CD4-positive, alpha-beta memory T cell (primary cell): ENCODE data around the gene PLA2G5. TPM values are rescaled to one million over a fixed set of nuclear protein-coding genes. Genes with fewer than 3 reads are reported as not detected.
A peak's percentile ranks its signal among the peaks of the same experiment; 100 is the strongest.

Experiments
- CTCF ChIA-PET: fragments of 350-600 bp; sonication (Branson Sonifier 250); formaldehyde crosslinking; loops from one replicate; lab custom pipeline; 2021; ENCODE audit warnings: inconsistent platforms; ENCODE audit not compliant: partially characterized antibody; lab: Charles Lee
- POLR2A ChIA-PET: fragments of 350-600 bp; sonication (Branson Sonifier 250); formaldehyde crosslinking; loops from one replicate; lab custom pipeline; 2021; ENCODE audit not compliant: partially characterized antibody; lab: Charles Lee
- DNase-seq, 5 donors: peaks; one replicate each; pipeline versions ENCODE4 v3.0.0 to v3.0.0-alpha.2; 2020 to 2022; ENCODE audit warnings: mixed read lengths in 1 of 5
- H3K27ac ChIP-seq: one replicate; pipeline ENCODE4 v1.7.0; 2013; ENCODE audit warnings: low read depth, low read length
- H3K27me3 ChIP-seq: 2 replicates; pipeline ENCODE4 v1.7.0; 2013; ENCODE audit warnings: mild to moderate bottlenecking, low read length, moderate library complexity; ENCODE audit not compliant: insufficient read depth
- H3K36me3 ChIP-seq: 2 replicates; pipeline ENCODE4 v1.7.0; 2013; ENCODE audit warnings: mild to moderate bottlenecking, low read length, moderate library complexity; ENCODE audit not compliant: insufficient read depth
- H3K4me1 ChIP-seq: 2 replicates; pipeline ENCODE4 v1.7.0; 2013; ENCODE audit warnings: mild to moderate bottlenecking, low read length, moderate library complexity; ENCODE audit not compliant: insufficient read depth
- H3K4me3 ChIP-seq, 2 donors: one replicate each; pipeline ENCODE4 v1.7.0; 2013; ENCODE audit warnings: low read length in 2 of 2, mild to moderate bottlenecking in 1 of 2
- H3K9me3 ChIP-seq, 2 donors: one replicate each; pipeline ENCODE4 v1.7.0; 2013; ENCODE audit warnings: low read length in 2 of 2, control low read depth in 1 of 2; ENCODE audit not compliant: control insufficient read depth in 1 of 2
- H3K27ac Mint-ChIP-seq, 7 donors: one replicate each; pipeline ENCODE4 v1.8.0; 2020 to 2021; ENCODE audit warnings: mixed read lengths in 7 of 7, mild to moderate bottlenecking in 6 of 7, inconsistent platforms in 3 of 7, moderate library complexity in 3 of 7
- H3K27me3 Mint-ChIP-seq, 2 donors: one replicate each; pipeline ENCODE4 v1.8.0; 2020 to 2021; ENCODE audit warnings: mixed read lengths in 2 of 2
- H3K36me3 Mint-ChIP-seq, 2 donors: one replicate each; pipeline ENCODE4 v1.8.0; 2020 to 2021; ENCODE audit warnings: mixed read lengths in 2 of 2, inconsistent platforms in 1 of 2, mild to moderate bottlenecking in 1 of 2
- H3K4me1 Mint-ChIP-seq, 4 donors: one replicate each; pipeline ENCODE4 v1.8.0; 2020 to 2021; ENCODE audit warnings: mixed read lengths in 4 of 4, mild to moderate bottlenecking in 1 of 4
- H3K4me3 Mint-ChIP-seq, 8 donors: one replicate each; pipeline ENCODE4 v1.8.0; 2020 to 2021; ENCODE audit warnings: mixed read lengths in 8 of 8, mild to moderate bottlenecking in 7 of 8, moderate library complexity in 6 of 8, inconsistent platforms in 3 of 8
- H3K9me3 Mint-ChIP-seq, 8 donors: one replicate each; pipeline ENCODE4 v1.8.0; 2020 to 2021; ENCODE audit warnings: mixed read lengths in 8 of 8, mild to moderate bottlenecking in 5 of 8, inconsistent platforms in 3 of 8, moderate library complexity in 1 of 8
- intact Hi-C: fragments of 100-400 bp; cut with micrococcal nuclease; formaldehyde crosslinking; loops from one replicate; pipeline ENCODE4 v1.15.1; 2023
- polyA plus RNA-seq, 2 donors: library from polyadenylated mRNA; unstranded; fragments of 300-500 nt; fragmentation: Illumina TruSeq; gene quantifications; one replicate each; pipeline ENCODE4 v1.2.3, GENCODE V29; 2021
- total RNA-seq, 2 experiments: library from RNA; stranded (reverse); gene quantifications; one replicate each; pipeline ENCODE4 v1.2.3, GENCODE V29; 2021

PLA2G5 gene
- total and polyA plus RNA-seq, 4 experiments from 2014 or later, result not detected

GRCh38 chr1:20074725-20075171 lies 4.8 kb downstream of the PLA2G5 start:
- H3K9me3 ChIP-seq, result no peaks in the 10 kb centered on the region
- ChIA-PET POLR2A (no interaction called here), CTCF (interaction anchor here (1.0 kb wide), 1 partner anchor 26 kb away, joined by 3 read pairs; no protein-coding TSS in a partner anchor)
- no peak overlapping the region for H3K4me3 ChIP-seq
- no peaks in the 10 kb centered on the region for H3K4me1 ChIP-seq
- Mint-ChIP-seq H3K27me3 (peaks cover 22 to 24% of the 10 kb centered on the region in 2 donors), H3K9me3 (no peaks in the 10 kb centered on the region), H3K27ac (no peak overlapping the region), H3K36me3 (no peaks in the 10 kb centered on the region), H3K4me1 (peaks cover 0 to 7% (median under 1%) of the 10 kb centered on the region in 4 donors), H3K4me3 (no peak overlapping the region)
- DNase-seq, result no peak
- no peaks in the 10 kb centered on the region for H3K27me3 ChIP-seq
- no peaks in the 10 kb centered on the region for H3K36me3 ChIP-seq
- intact Hi-C loops, result no loop called here
- H3K27ac ChIP-seq, result no peak overlapping the region

GRCh38 chr1:20075345-20075744 lies 5.4 kb downstream of the PLA2G5 start:
- POLR2A ChIA-PET, result no interaction called here
- CTCF ChIA-PET, result interaction anchor here (1.0 kb wide), 1 partner anchor 27 kb away, joined by 3 read pairs; no protein-coding TSS in a partner anchor
- H3K27ac Mint-ChIP-seq, result no peak overlapping the region

GRCh38 chr1:20076223-20076622 lies 6.2 kb downstream of the PLA2G5 start:
- Mint-ChIP-seq H3K4me3 (no peak overlapping the region), H3K27ac (no peak overlapping the region), H3K27me3 (peaks cover 24 to 28% of the 10 kb centered on the region in 2 donors), H3K36me3 (no peaks in the 10 kb centered on the region), H3K4me1 (peaks cover 0 to 16% (median 2%) of the 10 kb centered on the region in 4 donors), H3K9me3 (no peaks in the 10 kb centered on the region)
- Histone ChIP-seq H3K4me1 (no peaks in the 10 kb centered on the region), H3K27ac (no peak overlapping the region), H3K27me3 (no peaks in the 10 kb centered on the region), H3K9me3 (no peaks in the 10 kb centered on the region), H3K4me3 (no peak overlapping the region), H3K36me3 (no peaks in the 10 kb centered on the region)
- ChIA-PET CTCF (no interaction called here), POLR2A (no interaction called here)
- DNase-seq, result no peak
- intact Hi-C loops, result no loop called here

More at GRCh38 chr1:20075345-20075744, 5.4 kb downstream of the PLA2G5 start:
- Histone ChIP-seq H3K4me1 (no peaks in the 10 kb centered on the region), H3K4me3 (no peak overlapping the region), H3K36me3 (no peaks in the 10 kb centered on the region), H3K27me3 (no peaks in the 10 kb centered on the region), H3K9me3 (no peaks in the 10 kb centered on the region), H3K27ac (no peak overlapping the region)
- Mint-ChIP-seq H3K36me3 (no peaks in the 10 kb centered on the region), H3K4me1 (peaks cover 0 to 8% (median under 1%) of the 10 kb centered on the region in 4 donors), H3K4me3 (no peak overlapping the region), H3K9me3 (no peaks in the 10 kb centered on the region), H3K27me3 (peaks cover 24 to 25% of the 10 kb centered on the region in 2 donors)
- DNase-seq, result no peak
- intact Hi-C loops, result no loop called here

- Histone ChIP-seq H3K27me3 (no peaks in the 10 kb centered on the region), H3K27ac (no peak overlapping the region), H3K36me3 (no peaks in the 10 kb centered on the region), H3K4me3 (no peak overlapping the region), H3K4me1 (no peaks in the 10 kb centered on the region), H3K9me3 (no peaks in the 10 kb centered on the region)
- ChIA-PET POLR2A (no interaction called here), CTCF (no interaction called here)
- no peak for DNase-seq
- no peaks in the 10 kb centered on the region for H3K36me3 Mint-ChIP-seq
- no peaks in the 10 kb centered on the region for H3K9me3 Mint-ChIP-seq
- peaks cover 24 to 29% of the 10 kb centered on the region in 2 donors for H3K27me3 Mint-ChIP-seq
- H3K4me3 Mint-ChIP-seq, result no peak overlapping the region
- H3K27ac Mint-ChIP-seq, result peak overlapping the region in 1 of 7 donors; percentile 13
- intact Hi-C loops, result no loop called here
- peaks cover 0 to 17% (median 2%) of the 10 kb centered on the region in 4 donors for H3K4me1 Mint-ChIP-seq
Measured at GRCh38 chr1:20076710-20077461, 6.9 kb downstream of the PLA2G5 start.

GRCh38 chr1:20078171-20078651 lies 8.2 kb downstream of the PLA2G5 start:
- no peak overlapping the region for H3K27ac Mint-ChIP-seq
- H3K4me3 Mint-ChIP-seq, result no peak overlapping the region
- no peaks in the 10 kb centered on the region for H3K9me3 Mint-ChIP-seq
- DNase-seq, result no peak
- H3K27me3 ChIP-seq, result no peaks in the 10 kb centered on the region
- no peak overlapping the region for H3K27ac ChIP-seq
- ChIA-PET POLR2A (no interaction called here), CTCF (interaction anchor here (0.5 kb wide), 1 partner anchor 134 kb away, joined by 3 read pairs; no protein-coding TSS in a partner anchor)
- peaks cover 0 to 17% (median 3%) of the 10 kb centered on the region in 4 donors for H3K4me1 Mint-ChIP-seq
- H3K36me3 Mint-ChIP-seq, result no peaks in the 10 kb centered on the region
- no peaks in the 10 kb centered on the region for H3K4me1 ChIP-seq
- no peak overlapping the region for H3K4me3 ChIP-seq
- no peaks in the 10 kb centered on the region for H3K9me3 ChIP-seq
- no peaks in the 10 kb centered on the region for H3K36me3 ChIP-seq
- peaks cover 25 to 29% of the 10 kb centered on the region in 2 donors for H3K27me3 Mint-ChIP-seq
- intact Hi-C loops, result no loop called here

- H3K27ac ChIP-seq, result no peak overlapping the region
- no peak overlapping the region for H3K4me3 ChIP-seq
- peaks cover 25 to 29% of the 10 kb centered on the region in 2 donors for H3K27me3 Mint-ChIP-seq
- no peaks in the 10 kb centered on the region for H3K9me3 Mint-ChIP-seq
- no peaks in the 10 kb centered on the region for H3K36me3 ChIP-seq
- H3K4me1 Mint-ChIP-seq, result peaks cover 0 to 17% (median 3%) of the 10 kb centered on the region in 4 donors
- DNase-seq, result no peak
- no peaks in the 10 kb centered on the region for H3K27me3 ChIP-seq
- no peak overlapping the region for H3K4me3 Mint-ChIP-seq
- POLR2A ChIA-PET, result no interaction called here
- no peaks in the 10 kb centered on the region for H3K4me1 ChIP-seq
- no peaks in the 10 kb centered on the region for H3K9me3 ChIP-seq
- intact Hi-C loops, result no loop called here
- no peaks in the 10 kb centered on the region for H3K36me3 Mint-ChIP-seq
- no peak overlapping the region for H3K27ac Mint-ChIP-seq
- CTCF ChIA-PET, result no interaction called here
Measured at GRCh38 chr1:20078711-20079110, 8.7 kb downstream of the PLA2G5 start.

GRCh38 chr1:20079661-20080305 lies 9.8 kb downstream of the PLA2G5 start:
- no peak overlapping the region for H3K27ac ChIP-seq
- intact Hi-C loops, result no loop called here

More at GRCh38 chr1:20079661-20080305, 9.8 kb downstream of the PLA2G5 start:
- Mint-ChIP-seq H3K4me1 (peaks cover 0 to 17% (median 3%) of the 10 kb centered on the region in 4 donors), H3K27ac (no peak overlapping the region), H3K36me3 (no peaks in the 10 kb centered on the region), H3K27me3 (peaks cover 29% of the 10 kb centered on the region in 2 donors), H3K4me3 (no peak overlapping the region), H3K9me3 (no peaks in the 10 kb centered on the region)
- DNase-seq, result no peak
- no peaks in the 10 kb centered on the region for H3K27me3 ChIP-seq
- no peaks in the 10 kb centered on the region for H3K4me1 ChIP-seq
- H3K4me3 ChIP-seq, result no peak overlapping the region
- CTCF ChIA-PET, result no interaction called here
- H3K36me3 ChIP-seq, result no peaks in the 10 kb centered on the region
- no peaks in the 10 kb centered on the region for H3K9me3 ChIP-seq
- POLR2A ChIA-PET, result no interaction called here
